Duodenal mucosa (tissue), 2 donors: ENCODE measurements around the gene UROS.

Experiments used
- H3K27ac ChIP-seq: one replicate; pipeline ENCODE4 v1.7.0; 2013; ENCODE audit warnings: low read depth, low read length
- H3K27me3 ChIP-seq, 2 donors: one replicate each; pipeline ENCODE4 v1.7.0; 2013; ENCODE audit warnings: low read length in 2 of 2, control low read depth in 1 of 2; ENCODE audit not compliant: insufficient read depth in 2 of 2, control insufficient read depth in 1 of 2
- H3K36me3 ChIP-seq, 2 donors: one replicate each; pipeline ENCODE4 v1.7.0; 2013; ENCODE audit warnings: low read length in 2 of 2, control low read depth in 1 of 2; ENCODE audit not compliant: insufficient read depth in 2 of 2, control insufficient read depth in 1 of 2
- H3K4me1 ChIP-seq, 2 donors: one replicate each; pipeline ENCODE4 v1.7.0; 2013; ENCODE audit warnings: low read length in 2 of 2, control low read depth in 1 of 2; ENCODE audit not compliant: insufficient read depth in 2 of 2, control insufficient read depth in 1 of 2
- H3K4me3 ChIP-seq, 2 donors: one replicate each; pipeline ENCODE4 v1.7.0; 2013; ENCODE audit warnings: low read length in 2 of 2, low read depth in 1 of 2
- H3K9ac ChIP-seq, 2 donors: one replicate each; pipeline ENCODE4 v1.7.0; 2013; ENCODE audit warnings: low read length in 2 of 2, low read depth in 1 of 2
- H3K9me3 ChIP-seq, 2 donors: one replicate each; pipeline ENCODE4 v1.7.0; 2013; ENCODE audit warnings: low read length in 2 of 2, control low read depth in 1 of 2; ENCODE audit not compliant: control insufficient read depth in 1 of 2

The UROS gene

DNA sequence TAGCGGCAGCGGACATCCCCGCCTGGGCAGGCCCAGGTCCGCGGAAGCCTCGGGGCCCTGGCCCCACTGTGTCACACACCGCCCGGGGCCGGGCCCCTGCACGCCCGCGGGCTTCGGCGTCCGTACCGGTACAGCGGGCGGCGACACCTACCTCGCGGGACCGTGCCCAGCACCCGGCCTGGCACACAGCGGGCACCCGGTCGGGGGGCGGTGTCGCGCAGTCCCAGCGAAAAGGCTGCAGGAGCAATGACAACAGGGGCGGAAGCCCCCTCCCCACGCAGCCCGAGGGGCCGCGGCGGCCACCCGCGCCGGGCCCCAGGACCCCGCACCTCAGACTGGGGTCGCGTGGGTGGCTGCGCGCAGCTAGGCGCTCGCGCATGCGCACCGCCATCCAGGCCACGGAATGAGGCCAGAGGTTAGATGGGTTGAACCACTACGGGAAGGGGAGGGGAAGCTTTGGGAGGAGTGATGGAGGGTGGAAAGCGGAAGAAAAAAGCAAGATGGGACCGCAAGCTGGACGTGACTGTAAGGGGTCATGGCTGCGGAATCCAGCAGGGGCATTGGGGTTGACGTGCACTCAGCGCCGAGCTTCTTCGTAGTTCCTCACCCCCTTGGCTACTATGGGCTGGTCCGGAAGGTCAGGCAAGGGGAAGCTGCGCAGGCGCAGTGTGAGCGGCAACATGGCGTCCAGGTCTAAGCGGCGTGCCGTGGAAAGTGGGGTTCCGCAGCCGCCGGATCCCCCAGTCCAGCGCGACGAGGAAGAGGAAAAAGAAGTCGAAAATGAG lies at the start of gene UROS, which contains the start of gene BCCIP:
Gene UROS, minus strand, starts transcription at position 381 of the 785 bp plus-strand sequence. CDS start 6,759 bp downstream, outside the sequence.
Gene BCCIP, plus strand, starts transcription at position 669 of the 785 bp plus-strand sequence. Its CDS starts 12 bp downstream, at position 681.
- Histone ChIP-seq H3K36me3 (peaks cover 8 to 11% of the 10 kb centered on the region in 2 donors), H3K27me3 (no peaks in the 10 kb centered on the region), H3K9ac (peak within 1 kb of the TSS; percentile 90 to 94), H3K9me3 (no peaks in the 10 kb centered on the region), H3K4me3 (peak within 1 kb of the TSS; percentile 95 to 98), H3K27ac (peak within 1 kb of the TSS; percentile 87), H3K4me1 (peaks cover 30 to 38% of the 10 kb centered on the region in 2 donors)

DNA sequence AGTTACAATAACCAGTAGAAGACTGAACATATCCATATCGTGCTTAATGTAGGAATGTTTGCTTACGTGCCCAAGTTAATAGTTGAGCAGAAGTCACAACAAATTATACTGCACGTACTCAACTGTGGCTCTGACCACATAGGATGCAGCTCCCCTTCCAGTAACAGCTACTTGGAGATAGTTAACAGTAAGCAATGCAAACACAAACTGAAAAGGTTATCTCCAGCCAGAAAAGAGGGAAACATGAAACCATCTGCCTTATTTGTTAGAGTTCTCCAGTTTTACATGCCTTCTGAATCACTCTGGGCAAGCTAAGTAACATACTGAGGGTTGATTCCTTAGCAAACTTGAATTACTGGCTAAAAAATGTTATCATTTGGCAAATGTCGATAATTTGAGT lies 48.3 kb upstream of the UROS start:
- no peaks in the 10 kb centered on the region for H3K27me3 ChIP-seq
- no peak overlapping the region for H3K27ac ChIP-seq
- H3K4me3 ChIP-seq = no peak overlapping the region

DNA sequence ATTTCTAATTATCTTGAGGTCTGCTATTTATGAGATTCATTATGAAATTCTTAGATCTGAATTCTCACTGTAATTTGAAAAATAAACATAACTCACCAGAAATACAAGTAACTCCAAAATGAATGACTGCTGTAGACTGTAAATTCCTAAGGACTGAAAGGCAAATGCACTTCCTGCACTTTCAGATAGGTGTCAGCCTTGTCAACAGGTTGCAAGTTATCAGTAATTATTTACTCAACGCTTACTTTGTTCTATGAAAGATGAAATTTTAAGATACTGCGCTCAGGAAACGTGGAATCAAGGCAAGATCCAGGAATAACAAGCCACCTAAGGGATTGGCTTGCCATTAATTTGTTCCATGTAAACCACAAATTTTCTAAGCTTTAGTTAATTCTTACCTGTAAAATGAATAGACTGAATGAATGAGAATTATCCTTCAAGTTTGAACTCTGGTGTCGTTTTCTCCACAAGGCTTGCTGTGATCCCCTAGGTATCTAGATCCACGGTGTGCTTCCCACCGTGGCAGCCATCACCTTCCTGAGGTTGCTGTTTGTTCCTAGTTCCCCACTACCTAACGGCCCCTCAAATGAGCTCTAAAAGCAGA lies 45.4 kb upstream of the UROS start:
- H3K36me3 ChIP-seq = peaks cover 15 to 22% of the 10 kb centered on the region in 2 donors
- H3K9ac ChIP-seq = no peak overlapping the region

More for the DNA sequence above, 48.3 kb upstream of the UROS start:
- Histone ChIP-seq H3K9ac (no peak overlapping the region), H3K4me1 (no peaks in the 10 kb centered on the region), H3K9me3 (peaks cover under 1 to 9% of the 10 kb centered on the region in 2 donors), H3K36me3 (peaks cover 14 to 15% of the 10 kb centered on the region in 2 donors)

DNA sequence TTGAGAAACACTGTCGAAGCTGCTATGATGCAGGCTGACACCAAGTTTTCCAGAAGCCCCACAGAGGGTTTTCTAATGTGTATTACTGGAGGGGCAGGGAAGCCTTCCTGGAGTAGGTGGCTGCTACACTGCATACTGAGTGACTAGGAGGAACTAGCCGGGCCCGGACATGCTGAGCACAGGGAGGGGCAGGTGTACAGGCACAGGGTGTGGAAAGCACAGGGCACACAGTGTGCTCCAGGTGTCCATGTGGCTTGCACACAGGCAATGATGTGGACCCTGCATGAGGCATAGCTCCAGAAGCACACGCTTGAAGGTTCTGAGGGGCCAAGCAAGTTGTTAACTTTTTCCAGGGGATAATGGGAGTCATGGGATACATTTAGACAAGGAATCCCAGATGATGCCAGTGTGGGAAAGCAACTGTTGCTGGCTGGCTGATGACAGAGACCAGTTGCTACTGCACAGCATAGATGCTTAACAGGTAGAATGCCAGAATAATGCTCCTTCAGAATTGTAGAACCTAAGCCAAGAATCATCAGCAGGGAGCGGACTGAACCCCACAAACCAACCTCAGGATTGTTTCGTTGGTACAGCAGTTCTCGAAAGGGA lies 43.5 kb upstream of the UROS start:
- H3K27me3 ChIP-seq = no peaks in the 10 kb centered on the region
- H3K4me1 ChIP-seq = no peaks in the 10 kb centered on the region
- H3K27ac ChIP-seq = no peak overlapping the region
- H3K9ac ChIP-seq = no peak overlapping the region
- peaks cover 15 to 31% of the 10 kb centered on the region in 2 donors for H3K36me3 ChIP-seq
- H3K9me3 ChIP-seq = no peaks in the 10 kb centered on the region
- H3K4me3 ChIP-seq = no peak overlapping the region

More for the DNA sequence above, 45.4 kb upstream of the UROS start:
- no peak overlapping the region for H3K27ac ChIP-seq
- no peaks in the 10 kb centered on the region for H3K9me3 ChIP-seq
- H3K27me3 ChIP-seq = no peaks in the 10 kb centered on the region
- no peaks in the 10 kb centered on the region for H3K4me1 ChIP-seq
- no peak overlapping the region for H3K4me3 ChIP-seq

DNA sequence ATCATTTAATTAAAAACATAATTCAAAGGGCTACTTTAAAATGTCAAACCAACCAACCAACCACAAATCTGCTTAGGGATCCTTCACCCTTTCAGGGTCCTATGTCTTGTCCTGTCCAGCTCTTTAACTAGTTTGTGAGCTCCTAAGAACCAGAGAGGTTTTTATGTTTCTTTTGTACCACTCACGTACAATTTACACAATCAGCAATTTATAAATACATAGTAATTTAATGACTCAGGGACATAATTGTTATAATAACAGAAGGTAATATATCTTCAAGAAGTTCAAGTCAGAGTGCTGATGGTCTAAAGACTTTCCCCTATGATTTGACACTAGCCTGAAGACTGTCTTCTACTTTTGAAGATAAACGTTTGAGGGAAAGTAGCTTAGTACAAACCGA lies 42.1 kb upstream of the UROS start:
- Histone ChIP-seq H3K4me3 (no peak overlapping the region), H3K4me1 (no peaks in the 10 kb centered on the region), H3K36me3 (peaks cover 15 to 33% of the 10 kb centered on the region in 2 donors), H3K27me3 (no peaks in the 10 kb centered on the region), H3K9me3 (no peaks in the 10 kb centered on the region), H3K27ac (no peak overlapping the region), H3K9ac (no peak overlapping the region)

- Histone ChIP-seq H3K9ac (no peak overlapping the region), H3K27ac (no peak overlapping the region), H3K4me3 (no peak overlapping the region), H3K27me3 (no peaks in the 10 kb centered on the region), H3K36me3 (peaks cover 6 to 19% of the 10 kb centered on the region in 2 donors), H3K9me3 (no peaks in the 10 kb centered on the region), H3K4me1 (no peaks in the 10 kb centered on the region)
Measured at GRCh38 chr10:125859128-125859817, 36.2 kb upstream of the UROS start.

DNA sequence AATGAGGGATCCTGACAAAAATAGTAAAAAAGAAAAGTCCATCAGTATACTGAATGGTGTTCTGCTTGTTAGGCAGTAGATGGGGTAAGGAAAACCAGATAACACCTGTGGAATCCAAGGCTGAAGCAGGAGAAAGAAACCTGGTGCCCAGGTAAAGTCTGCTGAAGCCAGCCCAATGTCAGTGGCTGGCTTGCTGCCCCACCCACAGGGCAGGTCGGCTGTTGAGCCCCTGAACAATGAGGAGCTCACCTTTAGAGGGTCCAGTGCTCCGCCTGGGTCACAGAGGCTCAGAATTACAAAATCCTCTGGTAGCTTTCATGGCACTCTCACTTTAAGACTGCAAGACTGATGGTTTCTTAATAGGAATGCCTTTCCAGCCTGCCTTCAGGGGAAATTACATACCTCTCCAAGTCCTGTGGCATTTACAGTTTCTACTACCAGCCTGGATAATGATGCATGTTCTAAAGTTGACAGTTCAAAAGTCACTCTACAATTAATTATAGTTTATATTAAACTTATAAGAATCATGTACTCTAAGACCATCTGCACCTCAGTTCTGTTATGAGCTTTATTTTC lies 34.2 kb upstream of the UROS start:
- H3K36me3 ChIP-seq = peaks cover 15 to 20% of the 10 kb centered on the region in 2 donors
- no peaks in the 10 kb centered on the region for H3K9me3 ChIP-seq
- H3K27ac ChIP-seq = no peak overlapping the region
- H3K27me3 ChIP-seq = no peaks in the 10 kb centered on the region
- no peak overlapping the region for H3K9ac ChIP-seq
- no peaks in the 10 kb centered on the region for H3K4me1 ChIP-seq
- no peak overlapping the region for H3K4me3 ChIP-seq

- H3K4me3 ChIP-seq = no peak overlapping the region
- no peaks in the 10 kb centered on the region for H3K9me3 ChIP-seq
- H3K27me3 ChIP-seq = no peaks in the 10 kb centered on the region
- no peak overlapping the region for H3K27ac ChIP-seq
- no peak overlapping the region for H3K9ac ChIP-seq
- peaks cover 23 to 48% of the 10 kb centered on the region in 2 donors for H3K36me3 ChIP-seq
- no peaks in the 10 kb centered on the region for H3K4me1 ChIP-seq
Measured at GRCh38 chr10:125852487-125852886, 29.4 kb upstream of the UROS start.

DNA sequence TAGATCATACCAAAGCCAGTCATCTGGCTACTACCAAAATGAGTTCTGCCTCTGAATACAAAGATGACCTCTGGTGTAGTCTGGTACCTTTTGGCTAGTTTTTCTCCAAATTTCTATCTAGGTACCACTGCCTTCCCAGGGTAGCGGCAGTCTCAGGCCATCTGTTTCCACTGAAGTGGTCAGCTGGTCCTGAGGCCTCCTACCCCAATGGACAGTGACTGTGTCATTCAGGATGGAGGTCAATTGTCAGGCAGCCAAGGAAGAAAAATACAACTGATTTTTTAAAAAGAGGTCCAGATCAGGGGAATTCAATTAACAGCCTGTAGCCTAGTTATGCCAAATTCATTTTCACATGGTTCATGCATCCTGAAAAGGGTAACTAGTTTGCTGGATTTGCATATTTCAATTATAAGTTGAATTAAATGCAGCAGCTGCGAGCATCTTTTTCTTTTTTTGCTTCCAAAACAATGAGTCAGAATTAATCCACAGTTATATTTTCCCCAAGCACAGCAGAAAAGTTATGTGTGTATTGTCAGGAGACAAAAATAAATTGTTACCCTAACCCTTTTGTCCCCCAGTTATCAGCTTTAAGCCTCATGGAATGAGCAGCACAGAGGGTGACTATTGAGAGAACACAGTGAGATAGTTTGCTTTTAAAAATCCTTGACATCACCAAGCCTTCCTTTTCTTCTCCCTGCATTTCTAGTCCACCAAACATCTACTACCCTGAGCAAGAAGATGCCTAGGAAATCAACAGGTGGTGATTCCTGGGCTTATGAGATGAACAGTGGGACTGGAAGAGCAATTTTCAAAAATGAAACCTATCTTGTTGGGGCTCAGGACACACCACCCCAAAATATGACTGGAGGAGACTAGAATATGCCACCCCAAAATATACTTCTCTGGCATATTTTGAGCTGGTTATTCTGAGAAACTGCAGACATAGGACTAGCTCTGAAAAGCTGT lies 28.0 kb upstream of the UROS start:
- H3K27me3 ChIP-seq = no peaks in the 10 kb centered on the region
- H3K9ac ChIP-seq = no peak overlapping the region
- no peaks in the 10 kb centered on the region for H3K4me1 ChIP-seq
- H3K27ac ChIP-seq = no peak overlapping the region
- no peak overlapping the region for H3K4me3 ChIP-seq
- H3K9me3 ChIP-seq = no peaks in the 10 kb centered on the region
- peaks cover 23 to 53% of the 10 kb centered on the region in 2 donors for H3K36me3 ChIP-seq
